ENCODE data around the gene CACNA1D. TPM values are rescaled to one million over a fixed set of nuclear protein-coding genes. Genes with fewer than 3 reads are reported as not detected.
"Not testable (repeated sequence)": the region's sequence is repeated elsewhere in the genome, so short reads cannot be mapped to it uniquely, and the experiment has no call there.

Gene CACNA1D
- 0.42 TPM for polyA plus RNA-seq (2013, experiment 1 of 2; ENCODE audit: insufficient read length)
- polyA plus RNA-seq (2013, experiment 2 of 2; ENCODE audit: insufficient read length): 0.71 TPM

GRCh38 chr3:53493963-53494791 is at the start of gene CACNA1D:
Gene CACNA1D (plus strand): TSS chr3:53494611. CDS start chr3:53495167, 556 bp downstream.
- peak; percentile 29 for DNase-seq

- DNase-seq: no peak
These were observed 37.3 kb upstream of the CACNA1D start for GRCh38 chr3:53457068-53457467.

- no peak for DNase-seq
These were observed 34.1 kb upstream of the CACNA1D start for GRCh38 chr3:53460326-53460725.

GRCh38 chr3:53464424-53464823 is 30.0 kb upstream of the CACNA1D start:
- DNase-seq: no peak

GRCh38 chr3:53469758-53470157 is 24.7 kb upstream of the CACNA1D start:
- DNase-seq: not testable (repeated sequence)

- DNase-seq: no peak
These were observed 21.0 kb upstream of the CACNA1D start for GRCh38 chr3:53473422-53473821.

GRCh38 chr3:53476372-53476771 is 18.0 kb upstream of the CACNA1D start:
- not testable (repeated sequence) for DNase-seq

GRCh38 chr3:53477689-53478088 is 16.7 kb upstream of the CACNA1D start:
- not testable (repeated sequence) for DNase-seq

GRCh38 chr3:53478166-53478830 is 16.1 kb upstream of the CACNA1D start:
- DNase-seq: no peak

GRCh38 chr3:53478921-53479664 is 15.3 kb upstream of the CACNA1D start:
- no peak for DNase-seq

GRCh38 chr3:53482227-53482626 is 12.2 kb upstream of the CACNA1D start:
- DNase-seq: no peak

GRCh38 chr3:53483821-53484220 is 10.6 kb upstream of the CACNA1D start:
- DNase-seq: no peak

- no peak for DNase-seq
These were observed 9.4 kb upstream of the CACNA1D start for GRCh38 chr3:53484984-53485383.

- no peak for DNase-seq
These were observed 8.6 kb upstream of the CACNA1D start for GRCh38 chr3:53485675-53486403.

- no peak for DNase-seq
These were observed 7.3 kb upstream of the CACNA1D start for GRCh38 chr3:53486961-53487654.

GRCh38 chr3:53489386-53489785 is 5.0 kb upstream of the CACNA1D start:
- DNase-seq: no peak

- DNase-seq: no peak
These were observed 4.5 kb upstream of the CACNA1D start for GRCh38 chr3:53489787-53490458.

GRCh38 chr3:53490459-53490968 is 3.9 kb upstream of the CACNA1D start:
- no peak for DNase-seq

GRCh38 chr3:53491276-53491675 is 3.1 kb upstream of the CACNA1D start:
- no peak for DNase-seq

- DNase-seq: no peak
These were observed 832 bp upstream of the CACNA1D start for GRCh38 chr3:53493595-53493962.

GRCh38 chr3:53495146-53495519 is 722 bp downstream of the CACNA1D start:
- DNase-seq: no peak

Measured in fibroblast of skin of scalp (primary cell).